ENCODE results near the gene ALDH9A1.
"Not testable (repeated sequence)": the region's sequence is repeated elsewhere in the genome, so short reads cannot be mapped to it uniquely, and the experiment has no call there.

ALDH9A1 gene

GRCh38 chr1:165641231-165641987 lies 57.0 kb downstream of the ALDH9A1 start:
- H3K27ac Mint-ChIP-seq, result no peak overlapping the region
- DNase-seq, result no peak
- no peak for ATAC-seq

GRCh38 chr1:165639821-165640623 lies 58.3 kb downstream of the ALDH9A1 start:
- H3K4me3 Mint-ChIP-seq, result no peak overlapping the region
- no peak for DNase-seq

More at GRCh38 chr1:165641231-165641987, 57.0 kb downstream of the ALDH9A1 start:
- Mint-ChIP-seq H3K4me1 (peaks cover 20% of the 10 kb centered on the region), H3K9me3 (no peaks in the 10 kb centered on the region), H3K27me3 (no peaks in the 10 kb centered on the region), H3K4me3 (no peak overlapping the region)

GRCh38 chr1:165638211-165638610 lies 60.2 kb downstream of the ALDH9A1 start:
- not testable (repeated sequence) for H3K4me3 Mint-ChIP-seq, DNase-seq, H3K27me3 Mint-ChIP-seq, H3K9me3 Mint-ChIP-seq, ATAC-seq, H3K27ac Mint-ChIP-seq
- H3K4me1 Mint-ChIP-seq, result peaks cover 31% of the 10 kb centered on the region

More at GRCh38 chr1:165639821-165640623, 58.3 kb downstream of the ALDH9A1 start:
- ATAC-seq, result peak; percentile 81
- no peaks in the 10 kb centered on the region for H3K27me3 Mint-ChIP-seq
- H3K4me1 Mint-ChIP-seq, result peaks cover 17% of the 10 kb centered on the region
- no peaks in the 10 kb centered on the region for H3K9me3 Mint-ChIP-seq
- H3K27ac Mint-ChIP-seq, result peak overlapping the region in 1 of 2 donors; percentile 27

- H3K4me3 Mint-ChIP-seq, result no peak overlapping the region
- no peak for ATAC-seq
- peaks cover 38% of the 10 kb centered on the region for H3K4me1 Mint-ChIP-seq
- no peaks in the 10 kb centered on the region for H3K9me3 Mint-ChIP-seq
- no peak for DNase-seq
- H3K27ac Mint-ChIP-seq, result no peak overlapping the region
- no peaks in the 10 kb centered on the region for H3K27me3 Mint-ChIP-seq
These were observed 60.9 kb downstream of the ALDH9A1 start for GRCh38 chr1:165637427-165637826.

GRCh38 chr1:165635823-165636222 lies 62.5 kb downstream of the ALDH9A1 start:
- DNase-seq (no peak), ATAC-seq (no peak)
- H3K27me3 Mint-ChIP-seq, result no peaks in the 10 kb centered on the region
- no peak overlapping the region for H3K4me3 Mint-ChIP-seq
- no peaks in the 10 kb centered on the region for H3K9me3 Mint-ChIP-seq
- H3K4me1 Mint-ChIP-seq, result peaks cover 34% of the 10 kb centered on the region
- no peak overlapping the region for H3K27ac Mint-ChIP-seq

GRCh38 chr1:165635329-165635728 lies 63.0 kb downstream of the ALDH9A1 start:
- no peak for ATAC-seq
- H3K9me3 Mint-ChIP-seq, result no peaks in the 10 kb centered on the region
- H3K27me3 Mint-ChIP-seq, result no peaks in the 10 kb centered on the region
- peaks cover 29% of the 10 kb centered on the region for H3K4me1 Mint-ChIP-seq
- H3K4me3 Mint-ChIP-seq, result no peak overlapping the region
- no peak for DNase-seq
- no peak overlapping the region for H3K27ac Mint-ChIP-seq

- Mint-ChIP-seq H3K4me1 (peaks cover 28% of the 10 kb centered on the region), H3K4me3 (no peak overlapping the region), H3K27me3 (no peaks in the 10 kb centered on the region), H3K9me3 (no peaks in the 10 kb centered on the region), H3K27ac (peak overlapping the region in 1 of 2 donors; percentile 1)
- DNase-seq (no peak), ATAC-seq (no peak)
These were observed 64.0 kb downstream of the ALDH9A1 start for GRCh38 chr1:165634154-165634921.

GRCh38 chr1:165633614-165634013 lies 64.7 kb downstream of the ALDH9A1 start:
- DNase-seq, result no peak
- Mint-ChIP-seq H3K9me3 (no peaks in the 10 kb centered on the region), H3K27ac (no peak overlapping the region), H3K27me3 (no peaks in the 10 kb centered on the region), H3K4me3 (no peak overlapping the region), H3K4me1 (peaks cover 32% of the 10 kb centered on the region)
- no peak for ATAC-seq

GRCh38 chr1:165632491-165632890 lies 65.9 kb downstream of the ALDH9A1 start:
- ATAC-seq (no peak), DNase-seq (no peak)
- no peak overlapping the region for H3K4me3 Mint-ChIP-seq
- H3K27me3 Mint-ChIP-seq, result no peaks in the 10 kb centered on the region
- H3K4me1 Mint-ChIP-seq, result peaks cover 32% of the 10 kb centered on the region
- no peaks in the 10 kb centered on the region for H3K9me3 Mint-ChIP-seq
- no peak overlapping the region for H3K27ac Mint-ChIP-seq

- no peak for ATAC-seq
- Mint-ChIP-seq H3K27me3 (no peaks in the 10 kb centered on the region), H3K9me3 (no peaks in the 10 kb centered on the region), H3K4me3 (no peak overlapping the region), H3K4me1 (peaks cover 32% of the 10 kb centered on the region), H3K27ac (no peak overlapping the region)
- DNase-seq, result no peak
These were observed 66.3 kb downstream of the ALDH9A1 start for GRCh38 chr1:165632152-165632469.

GRCh38 chr1:165631342-165632151 lies 66.8 kb downstream of the ALDH9A1 start:
- DNase-seq, result peak; percentile 44 to 67
- Mint-ChIP-seq H3K27ac (no peak overlapping the region), H3K27me3 (no peaks in the 10 kb centered on the region), H3K4me3 (no peak overlapping the region), H3K9me3 (no peaks in the 10 kb centered on the region), H3K4me1 (peaks cover 32% of the 10 kb centered on the region)
- ATAC-seq, result peak; percentile 55

GRCh38 chr1:165630629-165631341 lies 67.6 kb downstream of the ALDH9A1 start, which contains the start of gene MGST3:
TSS of gene MGST3 (plus strand) at chr1:165631234. CDS start at chr1:165649848, 18,614 bp downstream.
- H3K27me3 Mint-ChIP-seq, result no peaks in the 10 kb centered on the region
- peaks cover 32% of the 10 kb centered on the region for H3K4me1 Mint-ChIP-seq
- DNase-seq (peak; percentile 92 to 95), ATAC-seq (peak; percentile 92)
- H3K4me3 Mint-ChIP-seq, result no peak within 1 kb of the TSS
- H3K27ac Mint-ChIP-seq, result no peak within 1 kb of the TSS
- no peaks in the 10 kb centered on the region for H3K9me3 Mint-ChIP-seq

- DNase-seq, result peak in 1 of 2 donors; percentile 2
- H3K27me3 Mint-ChIP-seq, result no peaks in the 10 kb centered on the region
- no peak overlapping the region for H3K27ac Mint-ChIP-seq
- no peak overlapping the region for H3K4me3 Mint-ChIP-seq
- H3K9me3 Mint-ChIP-seq, result no peaks in the 10 kb centered on the region
- ATAC-seq, result no peak
- H3K4me1 Mint-ChIP-seq, result peaks cover 32% of the 10 kb centered on the region
These were observed 68.3 kb downstream of the ALDH9A1 start for GRCh38 chr1:165629848-165630628.

- Mint-ChIP-seq H3K4me3 (no peak overlapping the region), H3K27me3 (peaks cover 5% of the 10 kb centered on the region), H3K27ac (no peak overlapping the region), H3K9me3 (no peaks in the 10 kb centered on the region), H3K4me1 (peaks cover 26% of the 10 kb centered on the region)
- no peak for ATAC-seq
- no peak for DNase-seq
These were observed 69.2 kb downstream of the ALDH9A1 start for GRCh38 chr1:165629151-165629550.

Data from stimulated activated naive CD8-positive, alpha-beta T cell treated with anti-CD3 and anti-CD28 coated beads, Interleukin-15, amount 100 ng/mL, for 72 hours (primary cell).